Measurements from ENCODE around the gene NPY2R.

Gene NPY2R

GRCh38 chr4:155249016-155249566 lies 40.7 kb downstream of the NPY2R start:
- DNase-seq = no peak

GRCh38 chr4:155252327-155252726 lies 43.9 kb downstream of the NPY2R start:
- no peak for DNase-seq

GRCh38 chr4:155263480-155263879 lies 55.0 kb downstream of the NPY2R start:
- DNase-seq = no peak

GRCh38 chr4:155265113-155265512 lies 56.7 kb downstream of the NPY2R start:
- DNase-seq = no peak
